Right cardiac atrium (tissue), 5 donors: ENCODE measurements around the gene TIAM2. TPM values are rescaled to one million over a fixed set of nuclear protein-coding genes. Genes with fewer than 3 reads are reported as not detected.
"Not testable (repeated sequence)": the region's sequence is repeated elsewhere in the genome, so short reads cannot be mapped to it uniquely, and the experiment has no call there.

Experiments used
- ATAC-seq, 2 donors: fragments of 200-7000 bp; cut with Tn5 transposase; one replicate each; pipeline versions ENCODE4 v1.8.0 to v1.9.1; 2020; ENCODE audit warnings: moderate library complexity in 2 of 2, mild to moderate bottlenecking in 1 of 2
- DNase-seq, 3 donors: peaks; one replicate each; pipeline ENCODE4 v3.0.0-alpha.2; 2020
- H3K27ac ChIP-seq: one replicate; pipeline ENCODE4 v1.5.1; 2013; ENCODE audit warnings: mild to moderate bottlenecking, low read length, control low read depth, moderate library complexity
- H3K27me3 ChIP-seq: one replicate; pipeline ENCODE4 v1.6.1; 2013; ENCODE audit not compliant: control insufficient read depth, insufficient read depth
- H3K4me1 ChIP-seq: one replicate; pipeline ENCODE4 v1.6.1; 2013; ENCODE audit warnings: low read length; ENCODE audit not compliant: control insufficient read depth, insufficient read depth
- H3K4me3 ChIP-seq: one replicate; pipeline ENCODE4 v1.5.1; 2013; ENCODE audit warnings: low read length, control low read depth
- H3K9me3 ChIP-seq: one replicate; pipeline ENCODE4 v1.6.1; 2013; ENCODE audit warnings: low read length; ENCODE audit not compliant: control insufficient read depth
- WGBS: extraction: QIAGEN DNeasy Blood & Tissue Kit; methylation state at CpG from one replicate; pipeline ENCODE4 v1.1.7; 2013; 5-methylcytosine and 5-hydroxymethylcytosine counted together
- intact Hi-C, 4 donors: fragments of 100-400 bp; cut with DNase I; formaldehyde crosslinking; loops; one replicate each; pipeline versions ENCODE4 v1.11.0 to v1.14.0; 2022 to 2023
- polyA plus RNA-seq: library from polyadenylated mRNA; stranded (reverse); fragments of 200-250 nt; gene quantifications from one replicate; pipeline ENCODE4 v1.2.3, GENCODE V29; 2013
- total RNA-seq, 4 donors: library from RNA; stranded (reverse); fragmentation: NEBNext Ultra II Directional; extraction: Animal tissue kit (Norgen Biotek cat#: 25700); gene quantifications; one replicate each; pipeline ENCODE4 v1.2.1, GENCODE V29; 2021
- donor health status: healthy with polysubstance abuse.
- donor health status: DM: no; HTN: yes; CAD: no.
- donor health status: DM: no; HTN: no; CAD: no.
- donor health status: DM: no; HTN: yes; CAD: no; lungs with severe emphysema.
- donor health status: DM: yes; HTN: yes; CAD: no.

Gene TIAM2
- total and polyA plus RNA-seq, 5 donors, result 6.6 to 13.9 (median 11.8) TPM

DNA sequence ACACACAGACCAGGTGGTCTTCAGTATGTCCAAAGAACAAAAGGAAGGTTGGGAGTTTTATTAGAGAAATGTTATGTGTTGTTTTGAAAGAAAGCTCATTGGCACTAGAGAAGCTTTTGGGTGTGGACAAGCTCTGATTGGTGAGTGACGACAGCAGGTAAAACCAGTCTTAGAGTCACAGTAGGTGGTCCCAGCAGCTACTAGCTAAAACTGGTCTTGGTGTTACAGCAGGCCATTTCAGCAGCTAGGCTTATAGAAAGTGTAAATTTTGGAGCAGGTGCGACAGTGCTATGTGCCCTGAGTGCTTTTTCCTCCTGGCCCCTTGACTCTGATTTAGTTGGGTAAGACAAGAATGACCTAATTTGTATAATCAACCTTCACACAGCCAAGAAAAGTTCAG, 272.3 kb downstream of the TIAM2 start:
- WGBS, result 98% methylated on average over 2 of the region's 2 CpGs
- DNase-seq, result no peak

DNA sequence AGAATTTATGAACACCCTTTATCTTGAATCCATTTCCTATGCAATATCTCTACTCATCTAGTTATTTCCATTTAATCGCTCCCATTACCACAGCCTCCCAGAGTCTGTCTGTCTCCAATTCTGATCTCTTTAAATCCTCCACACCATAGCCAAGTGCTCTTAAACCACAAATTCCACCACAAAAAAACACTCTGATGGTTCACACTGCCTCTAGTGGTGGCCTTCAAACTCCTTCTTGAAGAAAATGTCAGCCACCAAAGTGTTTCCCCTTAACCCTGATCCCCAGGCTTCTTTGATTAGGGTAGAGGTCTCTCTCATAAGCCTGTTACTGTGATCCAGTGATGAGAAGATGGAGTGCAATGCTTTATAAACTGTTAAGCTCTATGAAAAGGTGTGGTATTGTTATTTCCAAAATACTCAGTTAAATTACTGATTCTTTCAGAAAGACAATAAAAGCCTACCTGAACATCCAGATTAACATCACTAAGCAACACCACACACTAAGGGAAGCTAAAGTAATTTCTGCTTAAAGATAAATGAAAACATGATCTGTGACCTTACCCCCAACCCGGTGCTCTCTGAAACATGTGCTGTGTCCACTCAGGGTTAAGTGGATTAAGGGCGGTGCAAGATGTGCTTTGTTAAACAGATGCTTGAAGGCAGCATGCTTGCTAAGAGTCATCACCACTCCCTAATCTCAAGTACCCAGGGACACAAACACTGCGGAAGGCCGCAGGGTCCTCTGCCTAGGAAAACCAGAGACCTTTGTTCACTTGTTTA, 273.2 kb downstream of the TIAM2 start:
- DNase-seq, H3K4me3 ChIP-seq, intact Hi-C loops, H3K27ac ChIP-seq, H3K4me1 ChIP-seq, H3K27me3 ChIP-seq, H3K9me3 ChIP-seq: not testable (repeated sequence)
- 74% methylated on average over 3 of the region's 5 CpGs for WGBS
- peak in 1 of 2 donors; percentile 32 for ATAC-seq

More for the DNA sequence above, 272.3 kb downstream of the TIAM2 start:
- intact Hi-C loops, result no loop called here
- no peaks in the 10 kb centered on the region for H3K27me3 ChIP-seq
- H3K9me3 ChIP-seq, result no peaks in the 10 kb centered on the region
- peaks cover 5% of the 10 kb centered on the region for H3K4me1 ChIP-seq
- ATAC-seq, result no peak
- H3K27ac ChIP-seq, result no peak overlapping the region
- H3K4me3 ChIP-seq, result no peak overlapping the region

DNA sequence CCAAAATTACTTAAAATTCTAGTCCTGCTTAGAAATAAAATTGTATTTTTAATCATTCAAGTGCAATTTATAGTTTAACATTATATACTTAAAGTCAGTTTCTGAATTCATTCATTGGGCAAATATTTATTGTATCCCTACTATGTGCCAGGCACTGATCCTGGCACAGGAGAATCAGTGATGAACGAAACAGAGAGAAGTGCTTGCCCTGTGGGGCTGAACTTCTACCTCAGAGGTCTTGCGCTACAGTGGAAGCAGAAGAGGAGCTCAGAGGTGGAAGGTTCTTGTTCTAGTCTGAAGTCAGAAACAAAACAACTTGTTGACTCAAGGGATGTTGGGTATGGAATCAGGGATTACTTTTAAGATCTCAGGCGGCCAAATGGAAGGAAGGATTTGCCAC, 274.6 kb downstream of the TIAM2 start:
- Histone ChIP-seq H3K9me3 (no peaks in the 10 kb centered on the region), H3K4me3 (no peak overlapping the region), H3K27me3 (no peaks in the 10 kb centered on the region), H3K4me1 (peaks cover 4% of the 10 kb centered on the region), H3K27ac (no peak overlapping the region)
- 80% methylated on average over 3 of the region's 3 CpGs for WGBS
- intact Hi-C loops, result no loop called here
- ATAC-seq, result no peak
- DNase-seq, result no peak

DNA sequence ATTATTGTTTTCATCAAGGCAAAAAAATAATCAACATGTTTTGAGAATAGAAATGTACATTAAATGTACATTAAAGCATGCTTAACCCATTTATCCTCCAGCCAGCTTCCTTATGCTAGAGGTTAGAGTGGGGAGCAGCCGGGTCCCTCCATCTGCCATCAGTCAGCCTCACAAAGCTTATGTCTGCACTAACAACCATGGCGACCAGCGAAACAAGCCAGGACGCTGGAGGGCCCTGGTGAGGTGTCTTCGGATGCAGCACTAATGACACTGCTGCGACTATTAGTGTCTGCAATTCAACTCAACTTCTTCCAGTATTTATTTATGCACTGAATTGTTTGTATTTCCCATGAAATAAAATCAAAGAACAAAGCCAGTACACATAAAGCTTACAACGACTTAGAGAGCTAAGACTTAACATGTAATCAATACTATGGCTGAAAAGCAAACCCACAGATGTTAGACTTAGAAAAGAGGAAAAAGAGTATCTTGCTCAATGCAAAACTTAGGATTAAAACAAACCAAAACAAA, 275.5 kb downstream of the TIAM2 start:
- H3K27ac ChIP-seq, result no peak overlapping the region
- ATAC-seq, result no peak
- H3K4me3 ChIP-seq, result no peak overlapping the region
- no peak for DNase-seq
- intact Hi-C loops, result no loop called here
- no peaks in the 10 kb centered on the region for H3K27me3 ChIP-seq
- H3K9me3 ChIP-seq, result no peaks in the 10 kb centered on the region
- WGBS, result 84% methylated on average over 7 of the region's 7 CpGs
- H3K4me1 ChIP-seq, result peaks cover 4% of the 10 kb centered on the region

DNA sequence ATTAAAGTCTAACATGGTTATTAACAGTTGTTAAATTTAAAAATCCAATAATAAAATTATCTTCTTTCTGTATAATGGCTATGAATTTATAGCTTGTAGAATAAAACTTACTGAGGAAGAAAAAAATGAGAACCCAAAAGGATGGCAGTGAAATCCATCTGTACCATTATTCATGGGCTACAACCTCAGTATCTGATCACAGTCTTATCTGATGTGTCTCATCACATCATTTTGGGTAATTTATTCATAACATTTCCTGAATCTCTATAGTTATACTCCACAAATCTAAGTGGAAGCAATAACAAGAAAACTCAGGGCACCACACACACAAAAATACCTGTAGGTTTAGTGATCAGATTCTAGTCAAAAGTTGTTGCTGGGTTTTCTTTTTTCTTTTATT, 276.0 kb downstream of the TIAM2 start:
- intact Hi-C loops, result no loop called here
- no peak for DNase-seq
- H3K27me3 ChIP-seq, result no peaks in the 10 kb centered on the region
- H3K4me3 ChIP-seq, result no peak overlapping the region
- ATAC-seq, result no peak
- H3K4me1 ChIP-seq, result peaks cover 4% of the 10 kb centered on the region
- H3K9me3 ChIP-seq, result no peaks in the 10 kb centered on the region
- H3K27ac ChIP-seq, result no peak overlapping the region

DNA sequence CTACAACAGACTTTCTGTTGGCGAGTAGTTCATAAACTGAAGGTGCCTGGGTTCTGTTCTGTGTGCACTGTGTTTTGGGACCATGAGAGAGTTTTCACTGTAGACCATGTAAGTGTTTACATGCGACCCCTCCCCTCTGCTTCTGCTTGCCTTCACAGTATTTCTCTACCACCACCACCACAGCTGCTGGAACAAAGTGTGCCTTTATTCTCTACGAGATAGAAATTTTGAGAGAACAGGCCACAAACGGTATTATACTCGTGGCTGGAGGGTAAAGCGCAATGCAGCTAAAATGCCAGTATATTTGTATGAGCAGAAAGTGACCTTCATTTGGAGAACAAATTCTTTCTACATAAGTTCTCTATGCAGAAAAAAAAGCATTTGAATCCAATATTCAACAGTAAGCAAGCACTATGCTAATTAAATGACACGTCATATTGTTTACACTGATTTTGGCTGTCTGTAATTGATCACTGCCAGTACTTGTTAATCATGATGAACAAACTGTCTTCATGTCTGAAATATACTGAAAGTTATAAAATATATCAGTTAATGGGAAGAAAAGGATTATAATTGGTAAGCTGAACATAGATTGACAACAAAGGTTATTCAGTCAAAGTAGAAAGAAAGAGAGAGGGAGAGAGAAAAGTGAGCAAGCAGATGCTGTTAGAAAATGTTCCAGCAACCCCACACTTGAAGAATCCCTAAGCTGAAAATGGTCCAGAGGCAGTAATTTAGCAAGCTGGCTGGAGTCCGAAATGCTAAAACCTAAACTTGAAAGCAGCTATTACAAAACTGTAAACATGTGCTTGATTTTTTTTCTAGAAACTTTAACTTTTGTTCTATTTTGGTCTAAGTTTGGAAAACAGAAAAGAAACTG, 277.5 kb downstream of the TIAM2 start:
- peaks cover 4% of the 10 kb centered on the region for H3K4me1 ChIP-seq
- ATAC-seq, result no peak

DNA sequence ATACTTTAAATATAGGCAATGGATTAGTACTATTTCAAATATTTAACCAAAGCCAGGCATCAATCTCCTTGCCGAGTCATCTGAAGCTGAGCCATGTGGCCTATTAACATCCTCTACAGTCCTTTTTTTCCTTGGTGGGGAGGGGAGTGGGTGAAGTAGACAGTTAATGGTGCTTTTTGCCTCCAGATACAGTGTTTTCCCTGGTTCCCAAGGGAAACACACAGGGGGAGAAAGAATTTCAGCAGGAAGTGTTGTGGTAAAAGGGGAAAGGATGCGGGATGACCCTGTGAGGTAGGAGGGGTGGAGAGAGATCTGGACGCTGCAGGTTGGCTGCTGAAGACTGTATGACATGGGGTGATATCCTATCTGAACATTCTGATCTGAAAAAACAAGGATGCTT, 278.3 kb downstream of the TIAM2 start:
- no peak for DNase-seq
- Histone ChIP-seq H3K27ac (peak overlapping the region; percentile 23), H3K4me1 (peaks cover 5% of the 10 kb centered on the region), H3K4me3 (no peak overlapping the region), H3K9me3 (no peaks in the 10 kb centered on the region), H3K27me3 (no peaks in the 10 kb centered on the region)
- intact Hi-C loops, result no loop called here
- WGBS, result 44% methylated on average over 3 of the region's 3 CpGs
- no peak for ATAC-seq

More for the DNA sequence above, 277.5 kb downstream of the TIAM2 start:
- Histone ChIP-seq H3K9me3 (no peaks in the 10 kb centered on the region), H3K4me3 (no peak overlapping the region), H3K27ac (peak overlapping the region; percentile 76), H3K27me3 (no peaks in the 10 kb centered on the region)
- intact Hi-C loops, result no loop called here
- 77% methylated on average over 8 of the region's 8 CpGs for WGBS
- no peak for DNase-seq

DNA sequence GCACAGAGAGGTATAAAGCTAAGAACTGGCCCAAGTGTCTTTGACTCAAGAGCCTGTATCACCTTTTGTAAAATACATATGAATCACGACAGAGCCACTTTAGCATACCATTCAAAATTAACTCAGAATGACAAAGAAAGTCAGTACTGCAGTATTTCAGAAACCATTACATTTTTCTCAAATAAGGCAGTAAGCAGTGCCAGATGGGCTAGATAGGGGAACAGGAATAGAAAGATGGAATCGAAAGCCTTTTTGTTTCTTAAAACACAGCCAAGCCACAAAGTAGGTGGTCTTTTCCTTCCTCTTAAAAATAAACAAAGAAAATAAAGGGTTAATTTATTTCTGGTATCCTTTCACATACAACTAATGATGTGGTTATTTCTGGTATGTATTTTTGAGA, 279.0 kb downstream of the TIAM2 start:
- DNase-seq, result no peak
- Histone ChIP-seq H3K27me3 (no peaks in the 10 kb centered on the region), H3K9me3 (no peaks in the 10 kb centered on the region), H3K27ac (no peak overlapping the region), H3K4me1 (peaks cover 5% of the 10 kb centered on the region), H3K4me3 (no peak overlapping the region)
- intact Hi-C loops, result no loop called here
- ATAC-seq, result no peak
- 51% methylated on average over 2 of the region's 2 CpGs for WGBS

DNA sequence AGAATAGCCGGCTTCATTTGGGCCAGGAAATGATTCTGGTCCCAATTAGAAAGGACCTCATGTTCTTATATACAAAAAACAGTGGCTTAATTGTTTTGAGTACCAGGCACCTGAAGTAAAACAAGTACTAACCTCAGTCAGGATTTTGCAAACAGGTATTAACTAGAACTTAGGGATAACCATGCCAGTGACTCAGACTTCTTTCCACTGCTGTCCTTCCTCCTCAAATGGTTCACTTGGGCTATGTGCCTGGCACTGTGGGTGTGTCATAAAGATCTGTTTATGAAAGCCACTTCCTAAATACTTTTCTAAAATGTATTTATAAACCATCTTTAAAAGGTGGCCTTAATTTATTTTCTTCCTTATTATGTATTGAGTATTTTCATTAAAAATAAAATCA, 279.4 kb downstream of the TIAM2 start:
- DNase-seq (no peak), ATAC-seq (no peak)
- WGBS, result 61% methylated on average over 1 of the region's 1 CpG
- intact Hi-C loops, result no loop called here
- Histone ChIP-seq H3K27ac (no peak overlapping the region), H3K4me1 (peaks cover 5% of the 10 kb centered on the region), H3K4me3 (no peak overlapping the region), H3K9me3 (no peaks in the 10 kb centered on the region), H3K27me3 (no peaks in the 10 kb centered on the region)

DNA sequence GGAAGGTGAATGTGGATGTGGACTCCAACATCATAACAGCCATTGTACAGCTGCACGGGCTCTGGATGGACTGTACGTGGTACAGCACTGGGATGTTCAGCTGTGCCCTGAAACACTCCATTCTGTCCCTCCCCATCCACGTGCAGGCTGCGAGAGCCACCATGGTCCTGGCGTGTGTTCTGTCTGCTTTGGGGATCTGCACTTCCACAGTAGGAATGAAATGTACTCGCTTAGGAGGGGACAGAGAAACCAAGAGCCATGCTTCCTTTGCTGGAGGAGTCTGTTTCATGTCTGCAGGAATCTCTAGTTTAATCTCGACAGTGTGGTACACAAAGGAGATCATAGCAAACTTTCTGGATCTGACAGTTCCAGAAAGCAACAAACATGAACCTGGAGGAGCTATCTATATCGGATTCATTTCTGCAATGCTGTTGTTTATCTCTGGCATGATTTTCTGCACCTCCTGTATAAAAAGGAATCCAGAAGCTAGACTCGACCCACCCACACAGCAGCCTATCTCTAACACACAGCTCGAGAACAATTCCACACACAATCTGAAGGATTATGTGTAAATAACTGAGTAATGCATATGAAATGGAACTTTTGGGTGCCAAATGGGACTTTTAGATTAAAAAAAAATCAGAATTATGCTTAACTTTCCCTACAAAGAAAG, 280.8 kb downstream of the TIAM2 start:
- 45% methylated on average over 10 of the region's 10 CpGs for WGBS

DNA sequence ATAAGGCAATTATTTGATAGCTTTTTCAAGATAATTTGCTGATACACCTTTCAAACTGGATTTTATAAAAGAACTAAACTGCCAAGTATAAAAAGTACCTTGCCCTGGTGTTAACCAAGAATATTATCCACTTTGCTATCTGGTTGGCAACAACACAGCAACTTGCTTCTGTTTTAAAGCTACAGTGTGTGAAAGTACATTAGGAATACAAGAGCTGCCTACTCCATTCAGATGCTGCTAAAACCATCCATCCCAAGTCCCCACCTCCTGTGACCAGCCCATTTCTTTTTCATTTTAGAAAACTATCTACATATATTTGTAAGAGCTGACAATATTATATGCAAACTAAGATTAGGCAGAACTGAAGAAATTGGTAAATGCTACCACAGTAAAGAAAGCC, 281.5 kb downstream of the TIAM2 start:
- peak; percentile 37 to 40 for ATAC-seq
- no peak overlapping the region for H3K27ac ChIP-seq
- no peaks in the 10 kb centered on the region for H3K27me3 ChIP-seq
- intact Hi-C loops, result no loop called here
- no peak overlapping the region for H3K4me3 ChIP-seq
- peaks cover 5% of the 10 kb centered on the region for H3K4me1 ChIP-seq
- DNase-seq, result no peak
- H3K9me3 ChIP-seq, result no peaks in the 10 kb centered on the region

More for the DNA sequence above, 280.8 kb downstream of the TIAM2 start:
- Histone ChIP-seq H3K9me3 (no peaks in the 10 kb centered on the region), H3K27me3 (no peaks in the 10 kb centered on the region), H3K27ac (peak overlapping the region; percentile 38), H3K4me3 (no peak overlapping the region), H3K4me1 (peaks cover 5% of the 10 kb centered on the region)
- DNase-seq (peak in 1 of 3 donors; percentile 41), ATAC-seq (peak; percentile 68 to 86)
- intact Hi-C loops, result no loop called here
